Esophagus muscularis mucosa (tissue), 4 donors: ENCODE data around the gene PDGFB. TPM values are rescaled to one million over a fixed set of nuclear protein-coding genes. Genes with fewer than 3 reads are reported as not detected.

Experiments
- DNase-seq: peaks from one replicate; pipeline ENCODE4 v3.0.0-alpha.2; 2017; ENCODE audit errors: extremely low spot score
- H3K27ac ChIP-seq, 4 donors: fragments of 200-600 bp; sonication (generic); replicated peaks in 1 of 4; 1 replicate in 3 of 4; 2 replicates in 1 of 4; pipeline ENCODE4 v1.5.1; 2016 to 2019; ENCODE audit warnings: mild to moderate bottlenecking in 1 of 4
- H3K27me3 ChIP-seq, 4 donors: fragments of 200-600 bp; sonication (generic); one replicate each; pipeline versions ENCODE4 v1.5.1 to v1.6.0; 2016 to 2019
- H3K36me3 ChIP-seq, 4 donors: fragments of 200-600 bp; sonication (generic); one replicate each; pipeline ENCODE4 v1.5.1; 2016 to 2019
- H3K4me1 ChIP-seq, 4 donors: fragments of 200-600 bp; sonication (generic); one replicate each; pipeline ENCODE4 v1.5.1; 2016 to 2019
- H3K4me3 ChIP-seq, 4 donors: fragments of 200-600 bp; sonication (generic); 1 replicate in 2 of 4; 2 replicates in 2 of 4; pipeline ENCODE4 v1.5.1; 2016 to 2019; ENCODE audit warnings: mild to moderate bottlenecking in 4 of 4, moderate library complexity in 1 of 4
- H3K9me3 ChIP-seq, 4 donors: fragments of 200-600 bp; sonication (generic); 1 replicate in 3 of 4; 2 replicates in 1 of 4; pipeline ENCODE4 v1.5.1; 2016 to 2019
- CTCF ChIP-seq, 3 experiments: fragments of 200-600 bp in 2 of 3; fragments of 450-650 bp in 1 of 3; sonication (generic) in 2 of 3; IDR thresholded peaks; one replicate each; pipeline ENCODE4 v1.5.1; 2017 to 2019; ENCODE audit warnings: antibody characterized with exemption in 3 of 3, mild to moderate bottlenecking in 2 of 3, moderate library complexity in 1 of 3
- EP300 ChIP-seq: sonication (generic); formaldehyde crosslinking; IDR thresholded peaks from one replicate; pipeline ENCODE4 v1.6.1; 2017; ENCODE audit warnings: antibody characterized with exemption
- POLR2A ChIP-seq: fragments of 450-650 bp; IDR thresholded peaks from one replicate; pipeline ENCODE4 v1.6.1; 2017; ENCODE audit warnings: antibody characterized with exemption, moderate library complexity, mild to moderate bottlenecking, low read depth
- POLR2AphosphoS5 ChIP-seq, 2 donors: sonication (generic); formaldehyde crosslinking; IDR thresholded peaks; one replicate each; pipeline ENCODE4 v1.6.1; 2017; ENCODE audit warnings: antibody characterized with exemption in 2 of 2
- WGBS: methylation state at CpG from one replicate; pipeline ENCODE4 v1.1.5; 2018; 5-methylcytosine and 5-hydroxymethylcytosine counted together
- intact Hi-C: fragments of 100-400 bp; cut with DNase I; formaldehyde crosslinking; loops from one replicate; pipeline ENCODE4 v1.15.1; 2023
- total RNA-seq, 4 donors: library from RNA; depleted of rRNA; stranded (reverse); fragments of >200 nt; gene quantifications; one replicate each; pipeline versions ENCODE4 v1.1.0 to v1.2.1, GENCODE V29; 2016

PDGFB gene
- total RNA-seq, 4 donors from 2014 or later, result 12.3 to 25.4 (median 18.8) TPM

GRCh38 chr22:39212721-39213376 is 31.9 kb downstream of the PDGFB start:
- H3K27ac ChIP-seq, result no peak overlapping the region
- no peak overlapping the region for H3K4me3 ChIP-seq
- no peaks in the 10 kb centered on the region for H3K4me1 ChIP-seq
- TF ChIP-seq CTCF (IDR thresholded peaks at IDR 0.05), result no peak
- no peak for TF ChIP-seq EP300
- TF ChIP-seq POLR2A, result no peak
- no peak for TF ChIP-seq POLR2AphosphoS5 (IDR thresholded peaks at IDR 0.05)
- WGBS, result 64% methylated on average over 12 of the region's 12 CpGs
- intact Hi-C loops, result no loop called here
- DNase-seq, result no peak
- H3K27me3 ChIP-seq, result peaks cover 0 to 33% (median 7%) of the 10 kb centered on the region in 4 donors
- no peaks in the 10 kb centered on the region for H3K9me3 ChIP-seq
- H3K36me3 ChIP-seq, result peaks cover 0 to 24% (median 4%) of the 10 kb centered on the region in 4 donors

- Histone ChIP-seq H3K4me1 (peaks cover 0 to 16% (median 3%) of the 10 kb centered on the region in 4 donors), H3K27me3 (peaks cover 0 to 24% (median 4%) of the 10 kb centered on the region in 4 donors), H3K36me3 (peaks cover 0 to 20% (median 4%) of the 10 kb centered on the region in 4 donors), H3K9me3 (no peaks in the 10 kb centered on the region), H3K27ac (no peak overlapping the region), H3K4me3 (no peak overlapping the region)
- WGBS, result 73% methylated on average over 4 of the region's 9 CpGs
- DNase-seq, result no peak
- intact Hi-C loops, result no loop called here
- TF ChIP-seq EP300 (no peak), CTCF (IDR thresholded peaks at IDR 0.05) (no peak), POLR2A (no peak), POLR2AphosphoS5 (IDR thresholded peaks at IDR 0.05) (no peak)
Observed at GRCh38 chr22:39209756-39210155, 35.0 kb downstream of the PDGFB start.

GRCh38 chr22:39208013-39208680 is 36.6 kb downstream of the PDGFB start:
- Histone ChIP-seq H3K36me3 (peaks cover 0 to 5% (median 0%) of the 10 kb centered on the region in 4 donors), H3K27ac (no peak overlapping the region), H3K4me3 (no peak overlapping the region), H3K4me1 (peaks cover 0 to 16% (median 6%) of the 10 kb centered on the region in 4 donors), H3K9me3 (no peaks in the 10 kb centered on the region), H3K27me3 (peaks cover 0 to 9% (median 0%) of the 10 kb centered on the region in 4 donors)
- intact Hi-C loops, result no loop called here
- TF ChIP-seq POLR2AphosphoS5 (IDR thresholded peaks at IDR 0.05) (no peak), POLR2A (no peak), EP300 (no peak), CTCF (IDR thresholded peaks at IDR 0.05) (no peak)
- DNase-seq, result no peak
- 88% methylated on average over 8 of the region's 11 CpGs for WGBS

- peaks cover 0 to 21% (median 13%) of the 10 kb centered on the region in 4 donors for H3K4me1 ChIP-seq
- intact Hi-C loops, result no loop called here
Observed at GRCh38 chr22:39207141-39208012, 37.4 kb downstream of the PDGFB start.

More at GRCh38 chr22:39207141-39208012, 37.4 kb downstream of the PDGFB start:
- TF ChIP-seq POLR2AphosphoS5 (IDR thresholded peaks at IDR 0.05) (no peak), CTCF (IDR thresholded peaks at IDR 0.05) (no peak), EP300 (no peak), POLR2A (no peak)
- Histone ChIP-seq H3K4me3 (no peak overlapping the region), H3K36me3 (no peaks in the 10 kb centered on the region), H3K27ac (no peak overlapping the region), H3K27me3 (peaks cover 0 to 7% (median 0%) of the 10 kb centered on the region in 4 donors), H3K9me3 (no peaks in the 10 kb centered on the region)
- 42% methylated on average over 6 of the region's 15 CpGs for WGBS
- DNase-seq, result no peak
